ENCODE data around the gene DIPK1A.
A peak's percentile ranks its signal among the peaks of the same experiment; 100 is the strongest.

The DIPK1A gene

DNA sequence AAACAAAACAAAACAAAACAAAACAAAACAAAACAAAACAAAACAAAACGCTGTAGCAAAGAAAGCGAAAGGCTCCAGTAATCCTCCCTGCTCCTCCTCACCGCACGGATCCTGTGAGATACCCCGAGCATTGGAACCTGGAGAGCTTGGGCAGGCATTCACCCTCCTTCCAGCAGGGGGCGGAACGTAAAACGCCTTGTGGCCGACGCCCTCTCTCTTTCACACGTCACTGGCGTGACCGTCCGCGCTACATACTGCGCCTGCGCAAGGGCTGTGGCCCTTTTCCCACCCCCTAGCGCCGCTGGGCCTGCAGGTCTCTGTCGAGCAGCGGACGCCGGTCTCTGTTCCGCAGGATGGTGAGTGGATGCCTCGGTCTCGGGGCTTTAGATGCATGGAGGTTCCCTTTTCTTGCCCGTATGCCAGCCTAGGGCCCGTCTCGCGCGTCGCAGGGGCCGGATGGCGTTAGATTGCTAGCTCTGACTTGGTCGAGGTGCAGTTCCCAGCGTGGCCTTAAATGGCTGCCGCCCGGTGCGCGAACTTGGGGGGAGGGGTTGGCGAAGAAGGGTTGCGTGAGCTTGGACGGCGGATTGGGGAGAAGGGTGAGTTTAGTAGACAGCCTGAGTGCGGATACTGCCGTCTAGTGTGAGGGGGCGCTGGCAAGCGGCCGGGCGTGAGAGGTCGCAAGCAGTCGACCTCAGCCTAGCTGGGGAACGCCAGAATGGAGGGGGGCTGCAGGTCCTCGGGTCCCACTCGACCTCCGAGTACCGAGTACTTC lies 129.3 kb downstream of the DIPK1A start, which contains the start of gene RPL5 (continued):
- TF ChIP-seq ZNF561 (tag by site-specific recombination; IDR thresholded peaks at IDR 0.05; ENCODE audit: borderline replicate concordance): no peak; the same call in none of the 2 replicates
- no peak for TF ChIP-seq ZNF214 (tag by site-specific recombination; IDR thresholded peaks at IDR 0.05; ENCODE audit: borderline replicate concordance)
- TF ChIP-seq ZIC2 (tag by site-specific recombination; IDR thresholded peaks at IDR 0.05): peak; percentile 66
- TF ChIP-seq, protein P1, sequence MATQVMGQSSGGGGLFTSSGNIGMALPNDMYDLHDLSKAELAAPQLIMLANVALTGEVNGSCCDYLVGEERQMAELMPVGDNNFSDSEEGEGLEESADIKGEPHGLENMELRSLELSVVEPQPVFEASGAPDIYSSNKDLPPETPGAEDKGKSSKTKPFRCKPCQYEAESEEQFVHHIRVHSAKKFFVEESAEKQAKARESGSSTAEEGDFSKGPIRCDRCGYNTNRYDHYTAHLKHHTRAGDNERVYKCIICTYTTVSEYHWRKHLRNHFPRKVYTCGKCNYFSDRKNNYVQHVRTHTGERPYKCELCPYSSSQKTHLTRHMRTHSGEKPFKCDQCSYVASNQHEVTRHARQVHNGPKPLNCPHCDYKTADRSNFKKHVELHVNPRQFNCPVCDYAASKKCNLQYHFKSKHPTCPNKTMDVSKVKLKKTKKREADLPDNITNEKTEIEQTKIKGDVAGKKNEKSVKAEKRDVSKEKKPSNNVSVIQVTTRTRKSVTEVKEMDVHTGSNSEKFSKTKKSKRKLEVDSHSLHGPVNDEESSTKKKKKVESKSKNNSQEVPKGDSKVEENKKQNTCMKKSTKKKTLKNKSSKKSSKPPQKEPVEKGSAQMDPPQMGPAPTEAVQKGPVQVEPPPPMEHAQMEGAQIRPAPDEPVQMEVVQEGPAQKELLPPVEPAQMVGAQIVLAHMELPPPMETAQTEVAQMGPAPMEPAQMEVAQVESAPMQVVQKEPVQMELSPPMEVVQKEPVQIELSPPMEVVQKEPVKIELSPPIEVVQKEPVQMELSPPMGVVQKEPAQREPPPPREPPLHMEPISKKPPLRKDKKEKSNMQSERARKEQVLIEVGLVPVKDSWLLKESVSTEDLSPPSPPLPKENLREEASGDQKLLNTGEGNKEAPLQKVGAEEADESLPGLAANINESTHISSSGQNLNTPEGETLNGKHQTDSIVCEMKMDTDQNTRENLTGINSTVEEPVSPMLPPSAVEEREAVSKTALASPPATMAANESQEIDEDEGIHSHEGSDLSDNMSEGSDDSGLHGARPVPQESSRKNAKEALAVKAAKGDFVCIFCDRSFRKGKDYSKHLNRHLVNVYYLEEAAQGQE (tag by site-specific recombination; IDR thresholded peaks at IDR 0.05): peak; percentile 68
- TF ChIP-seq ZNF292 (tag by site-specific recombination; IDR thresholded peaks at IDR 0.05; ENCODE audit: borderline replicate concordance, low read depth): no peak
- peak; percentile 93 for TF ChIP-seq ZNF629 (tag by site-specific recombination; IDR thresholded peaks at IDR 0.05)
- peak; percentile 29 for TF ChIP-seq ZNF654 (tag by site-specific recombination; IDR thresholded peaks at IDR 0.05; ENCODE audit: low read depth)
- TF ChIP-seq ZFP41 (tag by site-specific recombination; IDR thresholded peaks at IDR 0.05; ENCODE audit: borderline replicate concordance): 0 out of 2 replicates have a peak, but pooled peaks have one; percentile 42
- TF ChIP-seq ZNF23 (tag by site-specific recombination; IDR thresholded peaks at IDR 0.05; ENCODE audit: borderline replicate concordance): peak; percentile 13; the same call in 1 of the 2 replicates
- no peak; the same call in none of the 2 replicates for TF ChIP-seq YY2 (tag by site-specific recombination; IDR thresholded peaks at IDR 0.05)
- no peak for TF ChIP-seq ZNF138 (tag by site-specific recombination; IDR thresholded peaks at IDR 0.05; ENCODE audit: borderline replicate concordance)
- TF ChIP-seq, protein P2, sequence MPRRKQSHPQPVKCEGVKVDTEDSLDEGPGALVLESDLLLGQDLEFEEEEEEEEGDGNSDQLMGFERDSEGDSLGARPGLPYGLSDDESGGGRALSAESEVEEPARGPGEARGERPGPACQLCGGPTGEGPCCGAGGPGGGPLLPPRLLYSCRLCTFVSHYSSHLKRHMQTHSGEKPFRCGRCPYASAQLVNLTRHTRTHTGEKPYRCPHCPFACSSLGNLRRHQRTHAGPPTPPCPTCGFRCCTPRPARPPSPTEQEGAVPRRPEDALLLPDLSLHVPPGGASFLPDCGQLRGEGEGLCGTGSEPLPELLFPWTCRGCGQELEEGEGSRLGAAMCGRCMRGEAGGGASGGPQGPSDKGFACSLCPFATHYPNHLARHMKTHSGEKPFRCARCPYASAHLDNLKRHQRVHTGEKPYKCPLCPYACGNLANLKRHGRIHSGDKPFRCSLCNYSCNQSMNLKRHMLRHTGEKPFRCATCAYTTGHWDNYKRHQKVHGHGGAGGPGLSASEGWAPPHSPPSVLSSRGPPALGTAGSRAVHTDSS (tag by site-specific recombination; IDR thresholded peaks at IDR 0.05): peak; percentile 23; the same call in 1 of the 2 replicates
- TF ChIP-seq GLIS1 (tag by site-specific recombination; IDR thresholded peaks at IDR 0.05): peak; percentile 63
- TF ChIP-seq, protein P3, sequence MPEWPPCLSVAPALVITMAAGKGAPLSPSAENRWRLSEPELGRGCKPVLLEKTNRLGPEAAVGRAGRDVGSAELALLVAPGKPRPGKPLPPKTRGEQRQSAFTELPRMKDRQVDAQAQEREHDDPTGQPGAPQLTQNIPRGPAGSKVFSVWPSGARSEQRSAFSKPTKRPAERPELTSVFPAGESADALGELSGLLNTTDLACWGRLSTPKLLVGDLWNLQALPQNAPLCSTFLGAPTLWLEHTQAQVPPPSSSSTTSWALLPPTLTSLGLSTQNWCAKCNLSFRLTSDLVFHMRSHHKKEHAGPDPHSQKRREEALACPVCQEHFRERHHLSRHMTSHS (tag by site-specific recombination; IDR thresholded peaks at IDR 0.05): no peak
- 0 out of 2 replicates have a peak, but pooled peaks have one; percentile 6 for TF ChIP-seq ZBTB1 (tag by site-specific recombination; IDR thresholded peaks at IDR 0.05)
- peak; percentile 68; the same call in 1 of the 2 replicates for TF ChIP-seq ZNF664 (tag by site-specific recombination; IDR thresholded peaks at IDR 0.05)
- no peak for TF ChIP-seq ZNF112 (tag by site-specific recombination; IDR thresholded peaks at IDR 0.05)
- TF ChIP-seq FEZF1 (tag by site-specific recombination; IDR thresholded peaks at IDR 0.05): 0 out of 2 replicates have a peak, but pooled peaks have one; percentile 52
- TF ChIP-seq ZNF623 (tag by site-specific recombination; IDR thresholded peaks at IDR 0.05): 0 out of 2 replicates have a peak, but pooled peaks have one; percentile 27
- TF ChIP-seq, protein P4, sequence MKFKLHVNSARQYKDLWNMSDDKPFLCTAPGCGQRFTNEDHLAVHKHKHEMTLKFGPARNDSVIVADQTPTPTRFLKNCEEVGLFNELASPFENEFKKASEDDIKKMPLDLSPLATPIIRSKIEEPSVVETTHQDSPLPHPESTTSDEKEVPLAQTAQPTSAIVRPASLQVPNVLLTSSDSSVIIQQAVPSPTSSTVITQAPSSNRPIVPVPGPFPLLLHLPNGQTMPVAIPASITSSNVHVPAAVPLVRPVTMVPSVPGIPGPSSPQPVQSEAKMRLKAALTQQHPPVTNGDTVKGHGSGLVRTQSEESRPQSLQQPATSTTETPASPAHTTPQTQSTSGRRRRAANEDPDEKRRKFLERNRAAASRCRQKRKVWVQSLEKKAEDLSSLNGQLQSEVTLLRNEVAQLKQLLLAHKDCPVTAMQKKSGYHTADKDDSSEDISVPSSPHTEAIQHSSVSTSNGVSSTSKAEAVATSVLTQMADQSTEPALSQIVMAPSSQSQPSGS (tag by site-specific recombination; IDR thresholded peaks at IDR 0.05; ENCODE audit: low read depth): peak; percentile 69; the same call in 1 of the 2 replicates
- TF ChIP-seq BCL11B (tag by site-specific recombination; IDR thresholded peaks at IDR 0.05; ENCODE audit: low read depth): peak; percentile 72; the same call in 1 of the 2 replicates
- TF ChIP-seq KLF10 (tag by site-specific recombination; IDR thresholded peaks at IDR 0.05): peak; percentile 66; the same call in 1 of the 2 replicates
- no peak for TF ChIP-seq ZNF677 (tag by site-specific recombination; IDR thresholded peaks at IDR 0.05)
- no peak for TF ChIP-seq ZNF585B (tag by site-specific recombination; IDR thresholded peaks at IDR 0.05)
- TF ChIP-seq ZNF48 (tag by site-specific recombination; IDR thresholded peaks at IDR 0.05): no peak
- TF ChIP-seq, protein P5, sequence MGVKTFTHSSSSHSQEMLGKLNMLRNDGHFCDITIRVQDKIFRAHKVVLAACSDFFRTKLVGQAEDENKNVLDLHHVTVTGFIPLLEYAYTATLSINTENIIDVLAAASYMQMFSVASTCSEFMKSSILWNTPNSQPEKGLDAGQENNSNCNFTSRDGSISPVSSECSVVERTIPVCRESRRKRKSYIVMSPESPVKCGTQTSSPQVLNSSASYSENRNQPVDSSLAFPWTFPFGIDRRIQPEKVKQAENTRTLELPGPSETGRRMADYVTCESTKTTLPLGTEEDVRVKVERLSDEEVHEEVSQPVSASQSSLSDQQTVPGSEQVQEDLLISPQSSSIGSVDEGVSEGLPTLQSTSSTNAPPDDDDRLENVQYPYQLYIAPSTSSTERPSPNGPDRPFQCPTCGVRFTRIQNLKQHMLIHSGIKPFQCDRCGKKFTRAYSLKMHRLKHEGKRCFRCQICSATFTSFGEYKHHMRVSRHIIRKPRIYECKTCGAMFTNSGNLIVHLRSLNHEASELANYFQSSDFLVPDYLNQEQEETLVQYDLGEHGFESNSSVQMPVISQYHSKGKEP (tag by site-specific recombination; IDR thresholded peaks at IDR 0.05): no peak
- TF ChIP-seq, protein P6, sequence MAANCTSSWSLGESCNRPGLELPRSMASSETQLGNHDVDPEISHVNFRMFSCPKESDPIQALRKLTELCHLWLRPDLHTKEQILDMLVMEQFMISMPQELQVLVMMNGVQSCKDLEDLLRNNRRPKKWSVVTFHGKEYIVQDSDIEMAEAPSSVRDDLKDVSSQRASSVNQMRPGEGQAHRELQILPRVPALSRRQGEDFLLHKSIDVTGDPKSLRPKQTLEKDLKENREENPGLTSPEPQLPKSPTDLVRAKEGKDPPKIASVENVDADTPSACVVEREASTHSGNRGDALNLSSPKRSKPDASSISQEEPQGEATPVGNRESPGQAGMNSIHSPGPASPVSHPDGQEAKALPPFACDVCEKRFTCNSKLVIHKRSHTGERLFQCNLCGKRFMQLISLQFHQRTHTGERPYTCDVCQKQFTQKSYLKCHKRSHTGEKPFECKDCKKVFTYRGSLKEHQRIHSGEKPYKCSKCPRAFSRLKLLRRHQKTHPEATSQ (tag by site-specific recombination; IDR thresholded peaks at IDR 0.05): 0 out of 2 replicates have a peak, but pooled peaks have one; percentile 77

Data from HEK293 (cell line).